ENCODE results near the gene BCL2L15.
A peak's percentile ranks its signal among the peaks of the same experiment; 100 is the strongest.

BCL2L15 gene

DNA sequence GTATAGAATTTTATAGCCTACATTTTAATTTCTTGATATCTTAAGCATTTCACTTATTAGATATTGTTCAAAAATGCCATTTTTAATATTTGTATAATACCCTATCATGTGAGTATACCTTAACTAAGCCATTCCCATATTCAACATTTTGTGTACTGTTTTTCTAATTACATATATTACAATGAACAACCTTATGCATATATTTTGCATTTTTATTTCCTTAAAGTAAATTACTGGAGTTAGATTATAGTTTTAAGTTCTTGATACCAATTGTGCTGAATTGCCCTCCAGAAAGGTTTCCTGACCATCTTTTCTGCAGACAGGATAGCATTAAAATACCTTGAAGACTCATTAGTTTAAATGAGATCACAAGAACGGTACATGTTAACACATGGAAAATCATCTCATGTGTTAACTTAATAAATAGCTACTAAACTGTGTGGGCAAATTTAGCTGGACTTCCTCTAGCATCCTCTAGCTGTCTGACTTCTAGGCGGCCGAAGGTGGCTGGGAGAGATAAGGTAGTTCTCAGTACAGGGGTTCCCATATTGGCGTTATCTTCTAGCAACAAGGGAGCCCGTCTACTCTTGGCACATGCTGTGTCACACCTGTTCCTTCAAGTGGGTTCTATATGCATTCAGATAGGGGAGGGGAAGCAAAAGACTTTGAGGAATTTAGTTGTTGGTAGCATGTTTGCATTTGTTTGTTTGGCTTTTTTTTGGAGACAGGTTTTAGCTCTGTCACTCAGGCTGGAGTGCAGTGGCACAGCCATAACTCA, 26.7 kb upstream of the BCL2L15 start:
- H3K27ac ChIP-seq, result no peak overlapping the region

DNA sequence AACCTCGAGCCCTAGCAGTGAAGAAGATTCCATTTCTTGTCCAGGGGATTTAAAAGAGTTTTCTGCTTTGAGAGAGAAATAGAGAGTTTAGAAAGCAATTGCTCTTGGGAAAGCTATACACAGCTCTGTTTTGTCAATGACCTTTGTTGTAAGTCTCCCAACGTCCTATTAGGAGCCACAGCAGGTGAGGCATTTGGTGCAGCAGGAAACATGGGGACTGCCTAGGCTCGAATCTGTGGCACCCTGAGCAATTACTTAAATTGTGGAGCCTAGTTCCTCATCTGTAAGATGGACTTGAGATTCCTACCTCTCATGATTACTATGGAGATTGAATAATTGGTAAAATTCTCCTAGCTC, 25.9 kb upstream of the BCL2L15 start:
- H3K27me3 ChIP-seq (ENCODE audit: control insufficient read depth, insufficient read depth, low read length), result no peaks in the 10 kb centered on the region
- no peaks in the 10 kb centered on the region for H3K36me3 ChIP-seq (ENCODE audit: control insufficient read depth, insufficient read depth, low read length)
- H3K4me2 ChIP-seq (ENCODE audit: low read length), result no peak overlapping the region
- no peak for TF ChIP-seq CTCF (IDR thresholded peaks at IDR 0.05)
- H3K9me3 ChIP-seq (ENCODE audit: control insufficient read depth, low read length), result no peaks in the 10 kb centered on the region
- no peaks in the 10 kb centered on the region for H3K79me2 ChIP-seq
- no peak overlapping the region for H3K4me3 ChIP-seq (ENCODE audit: low read depth, low read length)
- H3K9ac ChIP-seq, result no peak overlapping the region
- H2AFZ ChIP-seq, result no peak overlapping the region
- H3K27ac ChIP-seq, result peak overlapping the region; percentile 53
- no peaks in the 10 kb centered on the region for H3K4me1 ChIP-seq

More for the DNA sequence above, 26.7 kb upstream of the BCL2L15 start:
- H2AFZ ChIP-seq, result no peak overlapping the region
- H3K9me3 ChIP-seq (ENCODE audit: control insufficient read depth, low read length), result no peaks in the 10 kb centered on the region
- no peaks in the 10 kb centered on the region for H3K4me1 ChIP-seq
- H3K9ac ChIP-seq, result no peak overlapping the region
- no peaks in the 10 kb centered on the region for H3K27me3 ChIP-seq (ENCODE audit: control insufficient read depth, insufficient read depth, low read length)
- no peak overlapping the region for H3K4me3 ChIP-seq (ENCODE audit: low read depth, low read length)
- TF ChIP-seq CTCF (IDR thresholded peaks at IDR 0.05), result no peak
- H3K4me2 ChIP-seq (ENCODE audit: low read length), result no peak overlapping the region
- H3K79me2 ChIP-seq, result no peaks in the 10 kb centered on the region
- no peaks in the 10 kb centered on the region for H3K36me3 ChIP-seq (ENCODE audit: control insufficient read depth, insufficient read depth, low read length)

- H2AFZ ChIP-seq, result peak overlapping the region; percentile 17
- H3K27ac ChIP-seq, result peak overlapping the region; percentile 53
- no peaks in the 10 kb centered on the region for H3K4me1 ChIP-seq
- H3K4me2 ChIP-seq (ENCODE audit: low read length), result no peak overlapping the region
- H3K79me2 ChIP-seq, result no peaks in the 10 kb centered on the region
- H3K9me3 ChIP-seq (ENCODE audit: control insufficient read depth, low read length), result no peaks in the 10 kb centered on the region
- H3K9ac ChIP-seq, result no peak overlapping the region
- no peak for TF ChIP-seq CTCF (IDR thresholded peaks at IDR 0.05)
- no peaks in the 10 kb centered on the region for H3K27me3 ChIP-seq (ENCODE audit: control insufficient read depth, insufficient read depth, low read length)
- no peaks in the 10 kb centered on the region for H3K36me3 ChIP-seq (ENCODE audit: control insufficient read depth, insufficient read depth, low read length)
- H3K4me3 ChIP-seq (ENCODE audit: low read depth, low read length), result no peak overlapping the region
Observed at GRCh38 chr1:113912594-113913311, 25.4 kb upstream of the BCL2L15 start.

DNA sequence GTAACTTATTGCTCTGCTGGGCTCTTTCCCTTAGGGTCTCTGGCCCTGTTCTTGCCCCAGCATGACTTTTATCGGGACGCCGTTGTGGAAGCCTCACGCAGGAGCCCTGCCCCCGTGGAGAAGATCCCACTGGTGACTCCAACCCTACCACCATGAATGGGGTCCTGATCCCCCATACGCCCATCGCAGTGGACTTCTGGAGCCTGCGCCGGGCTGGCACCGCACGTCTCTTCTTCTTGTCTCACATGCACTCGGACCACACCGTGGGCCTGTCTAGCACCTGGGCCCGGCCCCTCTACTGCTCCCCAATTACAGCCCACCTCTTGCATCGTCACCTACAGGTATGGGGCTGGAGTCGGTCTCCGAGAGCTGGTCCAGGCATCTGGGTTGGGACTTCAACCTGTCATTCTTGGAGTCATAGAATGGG, 18.1 kb upstream of the BCL2L15 start:
- H3K4me1 ChIP-seq, result no peaks in the 10 kb centered on the region
- no peaks in the 10 kb centered on the region for H3K9me3 ChIP-seq (ENCODE audit: control insufficient read depth, low read length)
- peak overlapping the region; percentile 89 for H2AFZ ChIP-seq
- H3K4me2 ChIP-seq (ENCODE audit: low read length), result peak overlapping the region; percentile 87
- H3K79me2 ChIP-seq, result no peaks in the 10 kb centered on the region
- peak overlapping the region; percentile 78 for H3K27ac ChIP-seq
- H3K36me3 ChIP-seq (ENCODE audit: control insufficient read depth, insufficient read depth, low read length), result no peaks in the 10 kb centered on the region
- no peak overlapping the region for H3K9ac ChIP-seq
- H3K4me3 ChIP-seq (ENCODE audit: low read depth, low read length), result peak overlapping the region; percentile 76
- H3K27me3 ChIP-seq (ENCODE audit: control insufficient read depth, insufficient read depth, low read length), result no peaks in the 10 kb centered on the region
- no peak for TF ChIP-seq CTCF (IDR thresholded peaks at IDR 0.05)
